ENCODE results near the gene ENKUR. TPM values are rescaled to one million over a fixed set of nuclear protein-coding genes. Genes with fewer than 3 reads are reported as not detected.
"Not testable (repeated sequence)": the region's sequence is repeated elsewhere in the genome, so short reads cannot be mapped to it uniquely, and the experiment has no call there.

ENKUR gene
- total RNA-seq, 1 donor from 2014 or later = not detected

GRCh38 chr10:25016376-25017153, 607 bp upstream of the ENKUR start, which contains the start of gene THNSL1:
TSS of gene THNSL1 (plus strand) at chr10:25016612. CDS start at chr10:25023224, 6,612 bp downstream.
- no peak for TF ChIP-seq CTCF (conservative IDR thresholded peaks at IDR 0.05; ENCODE audit: low read depth, low read length)
- H3K4me3 ChIP-seq (ENCODE audit: low read depth, low read length) = peak within 1 kb of the TSS; percentile 85
- peak; percentile 84 for DNase-seq (ENCODE audit: low read depth)

- no peak overlapping the region for H3K4me3 ChIP-seq (ENCODE audit: low read depth, low read length)
- DNase-seq (ENCODE audit: low read depth) = no peak
- no peak for TF ChIP-seq CTCF (conservative IDR thresholded peaks at IDR 0.05; ENCODE audit: low read depth, low read length)
These were observed 1.4 kb downstream of the ENKUR start for GRCh38 chr10:25014579-25014978.

GRCh38 chr10:25011591-25011990, 4.4 kb downstream of the ENKUR start:
- not testable (repeated sequence) for DNase-seq (ENCODE audit: low read depth); H3K4me3 ChIP-seq (ENCODE audit: low read depth, low read length)

- no peak for DNase-seq (ENCODE audit: low read depth)
These were observed 17.9 kb downstream of the ENKUR start for GRCh38 chr10:24998044-24998443.

GRCh38 chr10:24995072-24995471, 20.9 kb downstream of the ENKUR start:
- DNase-seq (ENCODE audit: low read depth) = no peak
- H3K4me3 ChIP-seq (ENCODE audit: low read depth, low read length) = no peak overlapping the region
- no peak for TF ChIP-seq CTCF (conservative IDR thresholded peaks at IDR 0.05; ENCODE audit: low read depth, low read length)

More at GRCh38 chr10:24998044-24998443, 17.9 kb downstream of the ENKUR start:
- no peak overlapping the region for H3K4me3 ChIP-seq (ENCODE audit: low read depth, low read length)
- TF ChIP-seq CTCF (conservative IDR thresholded peaks at IDR 0.05; ENCODE audit: low read depth, low read length) = no peak

GRCh38 chr10:24993237-24993958, 22.6 kb downstream of the ENKUR start:
- DNase-seq (ENCODE audit: low read depth) = peak; percentile 86
- TF ChIP-seq CTCF (conservative IDR thresholded peaks at IDR 0.05; ENCODE audit: low read depth, low read length) = no peak
- H3K4me3 ChIP-seq (ENCODE audit: low read depth, low read length) = no peak overlapping the region

- no peak overlapping the region for H3K4me3 ChIP-seq (ENCODE audit: low read depth, low read length)
- DNase-seq (ENCODE audit: low read depth) = no peak
- TF ChIP-seq CTCF (conservative IDR thresholded peaks at IDR 0.05; ENCODE audit: low read depth, low read length) = no peak
These were observed 23.3 kb downstream of the ENKUR start for GRCh38 chr10:24992512-24993133.

All from epithelial cell of proximal tubule (primary cell).